PC-3 (cell line): ENCODE measurements around the gene CARMIL1. TPM values are rescaled to one million over a fixed set of nuclear protein-coding genes. Genes with fewer than 3 reads are reported as not detected.
A peak's percentile ranks its signal among the peaks of the same experiment; 100 is the strongest.

ENCODE experiments used
- ATAC-seq: fragments of 200-7000 bp; cut with Tn5 transposase; 2 replicates; pipeline ENCODE4 v1.9.1; 2020; ENCODE audit warnings: mild to moderate bottlenecking, moderate library complexity
- BruUV-seq: library from RNA; stranded (reverse); fragments of 400-500 nt; replicated peaks from 2 replicates; lab custom pipeline; 2021; lab: Mats Ljungman, UMichigan
- CTCF ChIA-PET: fragments of 300-600 bp; sonication (Branson Sonifier 250); formaldehyde crosslinking; loops from one replicate; lab custom pipeline; 2022; ENCODE audit warnings: antibody characterized with exemption; lab: Charles Lee
- POLR2A ChIA-PET: fragments of 300-600 bp; sonication (Branson Sonifier 250); formaldehyde crosslinking; loops from one replicate; lab custom pipeline; 2022; ENCODE audit warnings: antibody characterized with exemption; ENCODE audit not compliant: unreplicated experiment; lab: Charles Lee
- DNase-seq: peaks from one replicate; pipeline ENCODE4 v3.0.0-alpha.2; 2015
- H2AFZ ChIP-seq: fragments of 300-600 bp; sonication (generic); 2 replicates; pipeline ENCODE4 v1.6.0; 2016; ENCODE audit warnings: antibody characterized with exemption, low read length
- H3F3A ChIP-seq: fragments of 300-600 bp; sonication (generic); one replicate; pipeline ENCODE4 v1.6.0; 2017; ENCODE audit warnings: antibody characterized with exemption, low read length, control low read depth, mild to moderate bottlenecking; ENCODE audit not compliant: unreplicated experiment
- H3K27ac ChIP-seq: fragments of 300-600 bp; sonication (generic); 2 replicates; pipeline ENCODE4 v1.5.1; 2016; ENCODE audit warnings: mild to moderate bottlenecking, low read length
- H3K27me3 ChIP-seq: fragments of 300-600 bp; sonication (generic); 2 replicates; pipeline ENCODE4 v1.6.1; 2016; ENCODE audit warnings: low read length, mixed read lengths
- H3K36me3 ChIP-seq: fragments of 300-600 bp; sonication (generic); 2 replicates; pipeline ENCODE4 v1.6.1; 2016; ENCODE audit warnings: low read depth, mixed run types, low read length, mixed read lengths
- H3K4me1 ChIP-seq: fragments of 300-600 bp; sonication (generic); 2 replicates; pipeline ENCODE4 v1.5.1; 2016; ENCODE audit warnings: low read length; ENCODE audit not compliant: insufficient read depth
- H3K4me2 ChIP-seq: fragments of 300-600 bp; sonication (generic); 2 replicates; pipeline ENCODE4 v1.6.0; 2016; ENCODE audit warnings: low read length
- H3K4me3 ChIP-seq: fragments of 300-600 bp; sonication (generic); 2 replicates; pipeline ENCODE4 v1.5.1; 2016; ENCODE audit warnings: mild to moderate bottlenecking, low read length, mixed read lengths
- H3K79me2 ChIP-seq: fragments of 300-600 bp; sonication (generic); 2 replicates; pipeline ENCODE4 v1.6.1; 2017; ENCODE audit warnings: low read length, mixed read lengths
- H3K9ac ChIP-seq: fragments of 300-600 bp; sonication (generic); 2 replicates; pipeline ENCODE4 v1.6.0; 2016; ENCODE audit warnings: mild to moderate bottlenecking, low read length
- H3K9me2 ChIP-seq: fragments of 300-600 bp; sonication (generic); replicated peaks from 2 replicates; pipeline ENCODE4 v1.6.1; 2016; ENCODE audit warnings: mixed run types, low read length, mixed read lengths
- H3K9me3 ChIP-seq: fragments of 300-600 bp; sonication (generic); 2 replicates; pipeline ENCODE4 v1.6.1; 2016; ENCODE audit warnings: low read length, mixed read lengths
- H4K20me1 ChIP-seq: fragments of 300-600 bp; sonication (generic); 2 replicates; pipeline ENCODE4 v1.6.1; 2016; ENCODE audit warnings: low read length, mixed read lengths
- CTCF ChIP-seq: fragments of 300-600 bp; sonication (generic); conservative IDR thresholded peaks from 2 replicates; pipeline ENCODE4 v1.5.1; 2017; ENCODE audit warnings: antibody characterized with exemption, low read depth, mild to moderate bottlenecking, low read length
- EZH2 ChIP-seq: fragments of 300-600 bp; sonication (generic); IDR thresholded peaks from one replicate; pipeline ENCODE4 v1.6.1; 2017; ENCODE audit warnings: antibody characterized with exemption, mild to moderate bottlenecking, low read length; ENCODE audit not compliant: unreplicated experiment
- EZH2phosphoT487 ChIP-seq: fragments of 300-600 bp; sonication (generic); IDR thresholded peaks from 2 replicates; pipeline ENCODE4 v1.6.1; 2018; ENCODE audit warnings: mild to moderate bottlenecking, antibody characterized with exemption, low read length, borderline replicate concordance
- intact Hi-C: fragments of 100-400 bp; cut with micrococcal nuclease; formaldehyde crosslinking; loops from 2 replicates; pipeline ENCODE4 v1.9.0; 2023
- total RNA-seq: library from RNA; depleted of rRNA; stranded (reverse); fragments of >200 nt; gene quantifications from 2 replicates; pipeline ENCODE4 v1.2.3, GENCODE V29; 2014

Gene CARMIL1
- total RNA-seq, 1 experiment from 2014 or later, result 22.0 TPM

- POLR2A ChIA-PET, result no interaction called here
- H3K4me1 ChIP-seq, result no peaks in the 10 kb centered on the region
- no peak for ATAC-seq
- BruUV-seq, result no TSS peak
- no peak overlapping the region for H3K9ac ChIP-seq
- H3F3A ChIP-seq, result no peaks in the 10 kb centered on the region
- intact Hi-C loops, result no loop called here
- no peaks in the 10 kb centered on the region for H3K27me3 ChIP-seq
- CTCF ChIA-PET, result no interaction called here
- H3K79me2 ChIP-seq, result peaks cover 22% of the 10 kb centered on the region
- no peak overlapping the region for H3K27ac ChIP-seq
- H2AFZ ChIP-seq, result no peak overlapping the region
- TF ChIP-seq EZH2 (no peak), EZH2phosphoT487 (no peak)
- DNase-seq, result no peak
- no peak overlapping the region for H3K4me2 ChIP-seq
- no peaks in the 10 kb centered on the region for H4K20me1 ChIP-seq
- H3K9me3 ChIP-seq, result no peaks in the 10 kb centered on the region
- no peaks in the 10 kb centered on the region for H3K36me3 ChIP-seq
- no peak overlapping the region for H3K4me3 ChIP-seq
- no peaks in the 10 kb centered on the region for H3K9me2 ChIP-seq
Observed at GRCh38 chr6:25343984-25344383, 64.8 kb downstream of the CARMIL1 start.

GRCh38 chr6:25344827-25345226 lies 65.7 kb downstream of the CARMIL1 start:
- ChIA-PET POLR2A (no interaction called here), CTCF (no interaction called here)
- Histone ChIP-seq H3K27ac (no peak overlapping the region), H3K9ac (no peak overlapping the region), H3F3A (no peaks in the 10 kb centered on the region), H3K4me2 (no peak overlapping the region), H3K27me3 (no peaks in the 10 kb centered on the region), H4K20me1 (no peaks in the 10 kb centered on the region), H3K4me3 (no peak overlapping the region), H3K9me2 (no peaks in the 10 kb centered on the region), H3K36me3 (no peaks in the 10 kb centered on the region), H2AFZ (no peak overlapping the region), H3K4me1 (no peaks in the 10 kb centered on the region), H3K79me2 (peaks cover 14% of the 10 kb centered on the region), H3K9me3 (no peaks in the 10 kb centered on the region)
- ATAC-seq, result peak; percentile 43; the same call in 1 of the 2 replicates
- no peak for TF ChIP-seq EZH2
- BruUV-seq, result no TSS peak
- intact Hi-C loops, result no loop called here
- DNase-seq, result no peak

GRCh38 chr6:25346064-25346463 lies 66.9 kb downstream of the CARMIL1 start:
- H2AFZ ChIP-seq, result no peak overlapping the region
- TF ChIP-seq CTCF, result no peak
- TF ChIP-seq EZH2phosphoT487, result no peak
- no peak for TF ChIP-seq EZH2
- ChIA-PET POLR2A (no interaction called here), CTCF (interaction anchor here (0.6 kb wide), 1 partner anchor 144 kb away, joined by 4 read pairs; no protein-coding TSS in a partner anchor)
- no peaks in the 10 kb centered on the region for H3K36me3 ChIP-seq
- 0 out of 2 replicates have a peak, but pooled peaks cover 7% of the 10 kb centered on the region for H3K79me2 ChIP-seq
- no TSS peak for BruUV-seq
- no peaks in the 10 kb centered on the region for H4K20me1 ChIP-seq
- DNase-seq, result no peak
- H3K9me2 ChIP-seq, result no peaks in the 10 kb centered on the region
- H3K4me2 ChIP-seq, result no peak overlapping the region
- H3F3A ChIP-seq, result no peaks in the 10 kb centered on the region
- no peak overlapping the region for H3K27ac ChIP-seq
- ATAC-seq, result no peak
- H3K4me1 ChIP-seq, result no peaks in the 10 kb centered on the region
- no peak overlapping the region for H3K9ac ChIP-seq
- intact Hi-C loops, result no loop called here
- no peak overlapping the region for H3K4me3 ChIP-seq
- no peaks in the 10 kb centered on the region for H3K27me3 ChIP-seq
- no peaks in the 10 kb centered on the region for H3K9me3 ChIP-seq

GRCh38 chr6:25350573-25350972 lies 71.4 kb downstream of the CARMIL1 start:
- ChIA-PET CTCF (no interaction called here), POLR2A (interaction anchor here (0.6 kb wide), 1 partner anchor 8 kb away, joined by 6 read pairs; no protein-coding TSS in a partner anchor)
- Histone ChIP-seq H3K79me2 (no peaks in the 10 kb centered on the region), H3K27ac (no peak overlapping the region), H2AFZ (no peak overlapping the region), H3K4me1 (no peaks in the 10 kb centered on the region), H3K36me3 (no peaks in the 10 kb centered on the region), H3F3A (no peaks in the 10 kb centered on the region), H3K4me2 (no peak overlapping the region), H4K20me1 (no peaks in the 10 kb centered on the region), H3K9me2 (no peaks in the 10 kb centered on the region), H3K9me3 (no peaks in the 10 kb centered on the region), H3K4me3 (no peak overlapping the region), H3K9ac (no peak overlapping the region), H3K27me3 (no peaks in the 10 kb centered on the region)
- TF ChIP-seq EZH2phosphoT487 (no peak), CTCF (no peak), EZH2 (no peak)
- no TSS peak for BruUV-seq
- intact Hi-C loops, result no loop called here
- DNase-seq (no peak), ATAC-seq (no peak)
